ENCODE data around the gene TRABD.
"Not testable (repeated sequence)": the region's sequence is repeated elsewhere in the genome, so short reads cannot be mapped to it uniquely, and the experiment has no call there.

TRABD gene

GRCh38 chr22:50151571-50152537, 33.9 kb upstream of the TRABD start:
- no peak for DNase-seq (ENCODE audit: low read depth in 2 of 2)

- no peak for DNase-seq (ENCODE audit: low read depth in 2 of 2)
Observed at GRCh38 chr22:50153056-50153755, 32.5 kb upstream of the TRABD start.

GRCh38 chr22:50153756-50154140, 32.0 kb upstream of the TRABD start:
- no peak for DNase-seq (ENCODE audit: low read depth in 2 of 2)

- no peak for DNase-seq (ENCODE audit: low read depth in 2 of 2)
Observed at GRCh38 chr22:50157709-50158375, 27.9 kb upstream of the TRABD start.

- no peak for DNase-seq (ENCODE audit: low read depth in 2 of 2)
Observed at GRCh38 chr22:50160947-50161346, 24.8 kb upstream of the TRABD start.

- DNase-seq (ENCODE audit: low read depth in 2 of 2) = no peak
Observed at GRCh38 chr22:50161508-50162390, 24.0 kb upstream of the TRABD start.

GRCh38 chr22:50162391-50162956, 23.2 kb upstream of the TRABD start:
- no peak for DNase-seq (ENCODE audit: low read depth in 2 of 2)

- no peak for DNase-seq (ENCODE audit: low read depth in 2 of 2)
Observed at GRCh38 chr22:50165436-50166123, 20.1 kb upstream of the TRABD start.

- DNase-seq (ENCODE audit: low read depth in 2 of 2) = no peak
Observed at GRCh38 chr22:50167689-50168489, 17.8 kb upstream of the TRABD start.

- not testable (repeated sequence) for DNase-seq (ENCODE audit: low read depth in 2 of 2)
Observed at GRCh38 chr22:50168490-50169180, 17.1 kb upstream of the TRABD start.

- no peak for DNase-seq (ENCODE audit: low read depth in 2 of 2)
Observed at GRCh38 chr22:50169181-50169759, 16.4 kb upstream of the TRABD start.

GRCh38 chr22:50169774-50170341, 15.9 kb upstream of the TRABD start:
- no peak for DNase-seq (ENCODE audit: low read depth in 2 of 2)

GRCh38 chr22:50170453-50171318, 15.0 kb upstream of the TRABD start, which contains the start of gene PANX2:
TSS of gene PANX2 (plus strand) at chr22:50170731. CDS start at chr22:50170731, 0 bp downstream.
- no peak for DNase-seq (ENCODE audit: low read depth in 2 of 2)

GRCh38 chr22:50171319-50171964, 14.3 kb upstream of the TRABD start:
- DNase-seq (ENCODE audit: low read depth in 2 of 2) = no peak

- no peak for DNase-seq (ENCODE audit: low read depth in 2 of 2)
Observed at GRCh38 chr22:50171965-50172421, 13.7 kb upstream of the TRABD start.

- no peak for DNase-seq (ENCODE audit: low read depth in 2 of 2)
Observed at GRCh38 chr22:50173311-50173982, 12.3 kb upstream of the TRABD start.
